Measurements from ENCODE around the gene BHLHA15. TPM values are rescaled to one million over a fixed set of nuclear protein-coding genes. Genes with fewer than 3 reads are reported as not detected.

BHLHA15 gene
- total and polyA plus RNA-seq, 9 of the 15 experiments (the other 6 are each of a cell fraction or from before 2014, with no cell fraction given): 0.22 to 2.0 (median 1.1) TPM; not detected in 4

- no peak for TF ChIP-seq CBX2 (IDR thresholded peaks at IDR 0.05; ENCODE audit: insufficient read depth, low read length, poor library complexity, severe bottlenecking)
- TF ChIP-seq FOXP1 (CRISPR knock-in tag; IDR thresholded peaks at IDR 0.05): no peak
- no peak for TF ChIP-seq POLR2H (tag; IDR thresholded peaks at IDR 0.05; ENCODE audit: low read depth)
- no peak for TF ChIP-seq PHF21A (IDR thresholded peaks at IDR 0.05; ENCODE audit: borderline replicate concordance, low read depth)
- peak; percentile 54; the same call in 1 of the 2 replicates for TF ChIP-seq FOSL1 (tag; conservative IDR thresholded peaks at IDR 0.05)
- TF ChIP-seq GABPB1 (CRISPR knock-in tag; IDR thresholded peaks at IDR 0.05): no peak
- TF ChIP-seq ZNF224 (CRISPR knock-in tag; IDR thresholded peaks at IDR 0.05): no peak
- TF ChIP-seq ZNF511 (CRISPR knock-in tag; IDR thresholded peaks at IDR 0.05): no peak
- TF ChIP-seq, protein P1, sequence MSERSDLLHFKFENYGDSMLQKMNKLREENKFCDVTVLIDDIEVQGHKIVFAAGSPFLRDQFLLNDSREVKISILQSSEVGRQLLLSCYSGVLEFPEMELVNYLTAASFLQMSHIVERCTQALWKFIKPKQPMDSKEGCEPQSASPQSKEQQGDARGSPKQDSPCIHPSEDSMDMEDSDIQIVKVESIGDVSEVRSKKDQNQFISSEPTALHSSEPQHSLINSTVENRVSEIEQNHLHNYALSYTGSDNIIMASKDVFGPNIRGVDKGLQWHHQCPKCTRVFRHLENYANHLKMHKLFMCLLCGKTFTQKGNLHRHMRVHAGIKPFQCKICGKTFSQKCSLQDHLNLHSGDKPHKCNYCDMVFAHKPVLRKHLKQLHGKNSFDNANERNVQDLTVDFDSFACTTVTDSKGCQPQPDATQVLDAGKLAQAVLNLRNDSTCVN (CRISPR knock-in tag; IDR thresholded peaks at IDR 0.05): no peak
- TF ChIP-seq ZNF232 (CRISPR knock-in tag; IDR thresholded peaks at IDR 0.05): no peak
- no peak for TF ChIP-seq PRPF4 (IDR thresholded peaks at IDR 0.05; ENCODE audit: insufficient read depth, low read depth, low read length, poor library complexity, severe bottlenecking)
- TF ChIP-seq MCM5 (IDR thresholded peaks at IDR 0.05; ENCODE audit: low read depth): no peak
- no peak for TF ChIP-seq NCOA6 (IDR thresholded peaks at IDR 0.05)
- peak; percentile 87 for TF ChIP-seq EP300 (IDR thresholded peaks at IDR 0.05; ENCODE audit: low read length)
- no peak for TF ChIP-seq CHD2 (IDR thresholded peaks at IDR 0.05; ENCODE audit: low read depth, low read length)
- no peak for TF ChIP-seq ZNF551 (CRISPR knock-in tag; IDR thresholded peaks at IDR 0.05)
- TF ChIP-seq NCOA1 (IDR thresholded peaks at IDR 0.05; ENCODE audit: low read depth): peak; percentile 77
- TF ChIP-seq, protein P2, sequence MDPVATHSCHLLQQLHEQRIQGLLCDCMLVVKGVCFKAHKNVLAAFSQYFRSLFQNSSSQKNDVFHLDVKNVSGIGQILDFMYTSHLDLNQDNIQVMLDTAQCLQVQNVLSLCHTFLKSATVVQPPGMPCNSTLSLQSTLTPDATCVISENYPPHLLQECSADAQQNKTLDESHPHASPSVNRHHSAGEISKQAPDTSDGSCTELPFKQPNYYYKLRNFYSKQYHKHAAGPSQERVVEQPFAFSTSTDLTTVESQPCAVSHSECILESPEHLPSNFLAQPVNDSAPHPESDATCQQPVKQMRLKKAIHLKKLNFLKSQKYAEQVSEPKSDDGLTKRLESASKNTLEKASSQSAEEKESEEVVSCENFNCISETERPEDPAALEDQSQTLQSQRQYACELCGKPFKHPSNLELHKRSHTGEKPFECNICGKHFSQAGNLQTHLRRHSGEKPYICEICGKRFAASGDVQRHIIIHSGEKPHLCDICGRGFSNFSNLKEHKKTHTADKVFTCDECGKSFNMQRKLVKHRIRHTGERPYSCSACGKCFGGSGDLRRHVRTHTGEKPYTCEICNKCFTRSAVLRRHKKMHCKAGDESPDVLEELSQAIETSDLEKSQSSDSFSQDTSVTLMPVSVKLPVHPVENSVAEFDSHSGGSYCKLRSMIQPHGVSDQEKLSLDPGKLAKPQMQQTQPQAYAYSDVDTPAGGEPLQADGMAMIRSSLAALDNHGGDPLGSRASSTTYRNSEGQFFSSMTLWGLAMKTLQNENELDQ (CRISPR knock-in tag; IDR thresholded peaks at IDR 0.05; ENCODE audit: borderline replicate concordance): no peak
- TF ChIP-seq SMARCA5 (IDR thresholded peaks at IDR 0.05): no peak
- no peak for TF ChIP-seq ILK (tag; IDR thresholded peaks at IDR 0.05; ENCODE audit: borderline replicate concordance, low read depth)
- TF ChIP-seq CTCFL (IDR thresholded peaks at IDR 0.05; ENCODE audit: borderline replicate concordance, insufficient read depth, low read depth, low read length, poor library complexity, severe bottlenecking): no peak
Observed at GRCh38 chr7:98217623-98218582, 6.7 kb downstream of the BHLHA15 start (continued).

Measured in K562 (cell line).